Neural progenitor cell (in vitro differentiated cells): Measurements from ENCODE around the gene OR11G2. TPM values are rescaled to one million over a fixed set of nuclear protein-coding genes. Genes with fewer than 3 reads are reported as not detected.
"Not testable (repeated sequence)": the region's sequence is repeated elsewhere in the genome, so short reads cannot be mapped to it uniquely, and the experiment has no call there.

Source experiments
- DNase-seq: peaks from one replicate; pipeline ENCODE4 v3.0.0-alpha.2; 2016; ENCODE audit warnings: low spot score
- H2AFZ ChIP-seq: fragments of 200-600 bp; sonication (generic); replicated peaks from 2 replicates; pipeline ENCODE4 v1.6.1; 2016; ENCODE audit warnings: antibody characterized with exemption
- H3F3A ChIP-seq: fragments of 200-600 bp; sonication (generic); 2 replicates; pipeline ENCODE4 v1.6.1; 2016; ENCODE audit warnings: antibody characterized with exemption, low read depth
- H3K27ac ChIP-seq: fragments of 200-600 bp; sonication (generic); 2 replicates; pipeline ENCODE4 v1.5.1; 2016; ENCODE audit warnings: mild to moderate bottlenecking
- H3K27me3 ChIP-seq: fragments of 200-600 bp; sonication (generic); 2 replicates; pipeline ENCODE4 v1.6.1; 2016; ENCODE audit warnings: mild to moderate bottlenecking, moderate library complexity
- H3K36me3 ChIP-seq: fragments of 200-600 bp; sonication (generic); 2 replicates; pipeline ENCODE4 v1.5.1; 2016
- H3K4me1 ChIP-seq: fragments of 200-600 bp; sonication (generic); 2 replicates; pipeline ENCODE4 v1.6.1; 2016; ENCODE audit warnings: mixed run types
- H3K4me2 ChIP-seq: fragments of 200-600 bp; sonication (generic); 2 replicates; pipeline ENCODE4 v1.6.1; 2016
- H3K4me3 ChIP-seq: fragments of 200-600 bp; sonication (generic); 2 replicates; pipeline ENCODE4 v1.5.1; 2016
- H3K79me2 ChIP-seq: fragments of 200-600 bp; sonication (generic); 2 replicates; pipeline ENCODE4 v1.6.1; 2016; ENCODE audit warnings: low read depth
- H3K9ac ChIP-seq: fragments of 200-600 bp; sonication (generic); 2 replicates; pipeline ENCODE4 v1.6.1; 2016
- H3K9me3 ChIP-seq: fragments of 200-600 bp; sonication (generic); 2 replicates; pipeline ENCODE4 v1.5.1; 2016; ENCODE audit warnings: low read depth
- H4K20me1 ChIP-seq: fragments of 200-600 bp; sonication (generic); 2 replicates; pipeline ENCODE4 v1.6.1; 2016; ENCODE audit warnings: low read depth
- H3K27ac Mint-ChIP-seq: 3 replicates; pipeline ENCODE4 v1.8.0; 2021; ENCODE audit warnings: mixed read lengths
- H3K27me3 Mint-ChIP-seq: 2 replicates; pipeline ENCODE4 v1.8.0; 2022; ENCODE audit warnings: low read depth, mild to moderate bottlenecking, inconsistent platforms, moderate library complexity, mixed read lengths; ENCODE audit not compliant: insufficient read depth
- H3K36me3 Mint-ChIP-seq: 3 replicates; pipeline ENCODE4 v1.8.0; 2021; ENCODE audit warnings: mixed read lengths
- H3K4me1 Mint-ChIP-seq: 3 replicates; pipeline ENCODE4 v1.8.0; 2021; ENCODE audit warnings: mixed read lengths
- H3K4me3 Mint-ChIP-seq: 3 replicates; pipeline ENCODE4 v1.8.0; 2021; ENCODE audit warnings: mild to moderate bottlenecking, moderate library complexity, mixed read lengths
- H3K9me3 Mint-ChIP-seq: 3 replicates; pipeline ENCODE4 v1.8.0; 2020; ENCODE audit warnings: mixed read lengths
- EZH2 ChIP-seq: fragments of 200-600 bp; sonication (generic); IDR thresholded peaks from 2 replicates; pipeline ENCODE4 v1.6.1; 2017; ENCODE audit warnings: antibody characterized with exemption, mild to moderate bottlenecking, moderate library complexity
- EZH2phosphoT487 ChIP-seq: fragments of 200-600 bp; sonication (generic); IDR thresholded peaks from 2 replicates; pipeline ENCODE4 v1.6.1; 2017; ENCODE audit warnings: antibody characterized with exemption
- total RNA-seq: library from RNA; depleted of rRNA; stranded (reverse); fragments of >200 nt; gene quantifications from 2 replicates; pipeline ENCODE4 v1.2.3, GENCODE V29; 2015; ENCODE audit warnings: low replicate concordance
- TF ChIP-seq, protein P1 (sequence below): fragments of 200-600 bp; sonication (generic); IDR thresholded peaks from 2 replicates; pipeline ENCODE4 v1.5.1; 2017; ENCODE audit warnings: antibody characterized with exemption, mild to moderate bottlenecking

OR11G2 gene
- total RNA-seq, 1 donor from 2014 or later: not detected

DNA sequence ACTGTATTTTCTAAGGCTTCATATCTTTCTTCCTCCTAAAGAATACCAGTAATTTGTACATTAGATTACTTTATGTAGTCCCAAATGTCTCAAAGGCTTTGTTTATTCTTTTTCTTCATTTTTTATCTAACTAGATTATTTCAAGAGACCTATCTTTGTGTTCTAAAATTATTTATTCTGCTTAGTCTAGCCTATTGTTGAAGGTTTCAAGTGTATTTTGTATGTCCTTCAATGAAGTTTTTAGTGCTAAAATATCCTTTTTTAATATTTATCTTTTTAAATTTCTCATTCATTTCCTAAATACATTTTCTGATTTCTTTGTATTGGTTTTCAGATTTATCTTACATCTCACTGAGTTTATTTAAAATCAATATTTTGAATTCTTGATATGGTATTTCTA, 26.2 kb upstream of the OR11G2 start:
- no peak overlapping the region for H3K27ac Mint-ChIP-seq
- no peak for DNase-seq
- Histone ChIP-seq H3K4me2 (no peak overlapping the region), H4K20me1 (no peaks in the 10 kb centered on the region), H3K4me1 (no peaks in the 10 kb centered on the region), H3K36me3 (no peaks in the 10 kb centered on the region), H2AFZ (no peak overlapping the region), H3K9ac (no peak overlapping the region), H3K4me3 (no peak overlapping the region), H3K27me3 (no peaks in the 10 kb centered on the region), H3F3A (no peaks in the 10 kb centered on the region), H3K27ac (no peak overlapping the region), H3K9me3 (peaks cover 29% of the 10 kb centered on the region), H3K79me2 (no peaks in the 10 kb centered on the region)
- H3K27me3 Mint-ChIP-seq: no peaks in the 10 kb centered on the region
- H3K4me3 Mint-ChIP-seq: no peak overlapping the region
- peaks cover 20% of the 10 kb centered on the region for H3K9me3 Mint-ChIP-seq
- TF ChIP-seq EZH2phosphoT487 (no peak), EZH2 (no peak)
- TF ChIP-seq, protein P1, sequence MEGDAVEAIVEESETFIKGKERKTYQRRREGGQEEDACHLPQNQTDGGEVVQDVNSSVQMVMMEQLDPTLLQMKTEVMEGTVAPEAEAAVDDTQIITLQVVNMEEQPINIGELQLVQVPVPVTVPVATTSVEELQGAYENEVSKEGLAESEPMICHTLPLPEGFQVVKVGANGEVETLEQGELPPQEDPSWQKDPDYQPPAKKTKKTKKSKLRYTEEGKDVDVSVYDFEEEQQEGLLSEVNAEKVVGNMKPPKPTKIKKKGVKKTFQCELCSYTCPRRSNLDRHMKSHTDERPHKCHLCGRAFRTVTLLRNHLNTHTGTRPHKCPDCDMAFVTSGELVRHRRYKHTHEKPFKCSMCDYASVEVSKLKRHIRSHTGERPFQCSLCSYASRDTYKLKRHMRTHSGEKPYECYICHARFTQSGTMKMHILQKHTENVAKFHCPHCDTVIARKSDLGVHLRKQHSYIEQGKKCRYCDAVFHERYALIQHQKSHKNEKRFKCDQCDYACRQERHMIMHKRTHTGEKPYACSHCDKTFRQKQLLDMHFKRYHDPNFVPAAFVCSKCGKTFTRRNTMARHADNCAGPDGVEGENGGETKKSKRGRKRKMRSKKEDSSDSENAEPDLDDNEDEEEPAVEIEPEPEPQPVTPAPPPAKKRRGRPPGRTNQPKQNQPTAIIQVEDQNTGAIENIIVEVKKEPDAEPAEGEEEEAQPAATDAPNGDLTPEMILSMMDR: no peak
- H3K36me3 Mint-ChIP-seq: no peaks in the 10 kb centered on the region
- H3K4me1 Mint-ChIP-seq: no peaks in the 10 kb centered on the region

DNA sequence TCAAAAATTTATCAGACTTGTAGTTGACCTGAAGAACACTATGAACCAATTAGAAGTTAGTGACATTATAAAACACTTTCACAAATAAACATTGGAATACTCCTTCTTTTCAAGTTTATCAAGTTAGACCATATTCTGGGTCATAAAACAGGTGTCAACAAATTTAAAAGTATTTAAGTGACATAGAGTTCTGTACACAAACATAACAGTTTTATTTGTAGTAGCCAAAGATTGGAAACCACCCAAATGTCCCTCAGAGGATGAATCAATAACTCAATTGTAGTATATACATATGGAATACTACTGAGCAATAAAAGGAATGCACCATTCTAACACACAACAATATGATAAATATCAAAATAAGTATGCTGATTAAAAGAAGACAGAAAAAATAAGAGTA, 23.6 kb upstream of the OR11G2 start:
- TF ChIP-seq EZH2 (no peak), EZH2phosphoT487 (no peak)
- TF ChIP-seq, protein P1: no peak
- no peak for DNase-seq
- H3K9me3 Mint-ChIP-seq: peaks cover 24% of the 10 kb centered on the region
- Histone ChIP-seq H3K4me1 (no peaks in the 10 kb centered on the region), H3K9ac (no peak overlapping the region), H3K27ac (no peak overlapping the region), H3F3A (no peaks in the 10 kb centered on the region), H3K9me3 (peaks cover 19% of the 10 kb centered on the region), H3K4me3 (no peak overlapping the region), H3K36me3 (no peaks in the 10 kb centered on the region), H3K27me3 (no peaks in the 10 kb centered on the region), H3K79me2 (no peaks in the 10 kb centered on the region), H4K20me1 (no peaks in the 10 kb centered on the region), H3K4me2 (no peak overlapping the region), H2AFZ (no peak overlapping the region)
- no peak overlapping the region for H3K4me3 Mint-ChIP-seq
- H3K4me1 Mint-ChIP-seq: no peaks in the 10 kb centered on the region
- no peaks in the 10 kb centered on the region for H3K36me3 Mint-ChIP-seq
- no peak overlapping the region for H3K27ac Mint-ChIP-seq
- no peaks in the 10 kb centered on the region for H3K27me3 Mint-ChIP-seq

DNA sequence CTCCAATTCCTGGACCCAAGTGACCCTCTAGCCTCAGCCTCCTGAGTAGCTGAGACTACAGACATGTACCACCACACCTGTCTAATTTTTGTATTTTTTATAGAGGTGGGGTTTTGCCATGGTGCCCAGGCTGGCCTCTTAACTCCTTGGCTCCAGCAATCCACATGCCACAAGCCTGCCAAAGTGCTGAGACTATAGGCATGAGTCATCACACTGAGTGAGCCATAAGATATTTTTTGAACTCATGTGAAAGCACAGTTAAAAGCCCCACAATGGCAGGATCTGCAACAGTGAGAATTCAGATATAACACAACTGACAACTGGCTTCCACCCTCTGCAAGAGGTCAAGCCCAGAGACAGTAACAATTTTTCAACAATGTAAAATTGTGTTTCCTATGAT, 20.8 kb upstream of the OR11G2 start:
- not testable (repeated sequence) for DNase-seq, H3K4me3 Mint-ChIP-seq, H3K27me3 ChIP-seq, H3K36me3 Mint-ChIP-seq, H3K79me2 ChIP-seq, H3K4me3 ChIP-seq, H3K36me3 ChIP-seq, H3K4me1 ChIP-seq, H3K9ac ChIP-seq, H3K27me3 Mint-ChIP-seq, H3K9me3 ChIP-seq, H3K27ac Mint-ChIP-seq, H3K27ac ChIP-seq, H2AFZ ChIP-seq, H3K4me2 ChIP-seq, H3F3A ChIP-seq, H3K4me1 Mint-ChIP-seq, H4K20me1 ChIP-seq
- H3K9me3 Mint-ChIP-seq: peaks cover 19% of the 10 kb centered on the region

DNA sequence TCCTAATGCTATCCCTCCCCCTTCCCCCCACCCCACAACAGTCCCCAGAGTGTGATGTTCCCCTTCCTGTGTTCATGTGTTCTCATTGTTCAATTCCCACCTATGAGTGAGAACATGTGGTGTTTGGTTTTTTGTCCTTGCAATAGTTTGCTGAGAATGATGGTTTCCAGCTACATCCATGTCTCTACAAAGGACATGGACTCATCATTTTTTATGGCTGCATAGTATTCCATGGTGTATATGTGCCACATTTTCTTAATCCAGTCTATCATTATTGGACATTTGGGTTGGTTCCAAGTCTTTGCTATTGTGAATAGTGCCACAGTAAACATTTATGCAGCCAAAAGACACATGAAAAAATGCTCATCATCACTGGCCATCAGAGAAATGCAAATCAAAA, 16.5 kb upstream of the OR11G2 start:
- not testable (repeated sequence) for H3K79me2 ChIP-seq, H3K27me3 Mint-ChIP-seq, H3K4me3 Mint-ChIP-seq, H4K20me1 ChIP-seq, H3K4me1 ChIP-seq, DNase-seq, H3K27ac Mint-ChIP-seq, H3K4me2 ChIP-seq, H3K27ac ChIP-seq, H3K27me3 ChIP-seq, H3K36me3 ChIP-seq, H3K4me1 Mint-ChIP-seq, H3F3A ChIP-seq, H3K4me3 ChIP-seq, H3K9ac ChIP-seq, H3K36me3 Mint-ChIP-seq, H2AFZ ChIP-seq
- peaks cover 26% of the 10 kb centered on the region for H3K9me3 Mint-ChIP-seq
- peaks cover 21% of the 10 kb centered on the region for H3K9me3 ChIP-seq
